NCI-H1694 treated with DMSO at 0.1 percent for 48 hours (cell line): Measurements from ENCODE around the gene UGT2A3.
"Not testable (repeated sequence)": the region's sequence is repeated elsewhere in the genome, so short reads cannot be mapped to it uniquely, and the experiment has no call there.

Experiments
- DNase-seq: peaks from one replicate; lab custom pipeline; 2025; lab: John Stamatoyannopoulos, UW

Gene UGT2A3

GRCh38 chr4:68951078-68951805 is at the start of gene UGT2A3:
UGT2A3 (minus strand) TSS chr4:68951804; CDS start chr4:68951760, 44 bp downstream.
- DNase-seq: no peak

GRCh38 chr4:68997040-68997439 is 45.4 kb upstream of the UGT2A3 start:
- DNase-seq: no peak

DNA sequence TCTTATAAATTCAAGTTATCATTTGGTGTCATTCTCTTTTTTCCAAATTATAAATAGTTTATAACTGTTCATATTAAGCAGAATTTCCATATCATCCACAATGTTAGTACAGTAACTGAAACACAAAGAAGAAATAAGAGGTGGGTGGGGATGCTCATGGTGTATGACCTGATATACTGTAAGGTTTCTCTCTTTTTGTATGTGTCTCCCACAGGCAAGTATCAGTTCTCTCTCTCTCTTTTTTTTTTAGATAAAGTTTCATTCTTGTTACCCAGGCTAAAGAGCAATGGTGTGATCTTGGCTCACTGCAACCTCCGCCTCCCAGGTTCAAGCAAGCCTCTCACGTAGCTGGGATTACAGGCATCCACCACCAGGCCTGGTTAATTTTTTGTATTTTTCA is 43.7 kb upstream of the UGT2A3 start:
- no peak for DNase-seq

GRCh38 chr4:68987007-68987406 is 35.4 kb upstream of the UGT2A3 start:
- DNase-seq: no peak

DNA sequence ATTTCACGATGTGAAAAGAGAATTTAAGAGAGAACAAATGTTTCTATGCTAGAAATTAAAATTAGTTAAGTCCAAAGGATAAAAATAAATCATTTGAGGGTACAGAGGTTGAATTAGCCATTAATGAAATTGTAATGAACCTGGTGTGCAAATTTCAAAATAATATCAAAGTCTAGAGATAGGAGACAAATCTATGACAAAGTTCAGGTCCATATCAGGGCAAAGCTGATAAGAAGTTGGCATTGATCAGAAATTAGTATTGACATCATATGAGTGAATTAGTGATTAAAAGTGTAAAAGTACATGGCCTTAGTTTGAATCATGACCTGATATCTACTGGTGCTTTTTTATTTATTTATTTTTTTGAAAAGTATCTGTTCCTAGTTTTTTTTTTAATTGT is 33.8 kb upstream of the UGT2A3 start:
- DNase-seq: no peak

DNA sequence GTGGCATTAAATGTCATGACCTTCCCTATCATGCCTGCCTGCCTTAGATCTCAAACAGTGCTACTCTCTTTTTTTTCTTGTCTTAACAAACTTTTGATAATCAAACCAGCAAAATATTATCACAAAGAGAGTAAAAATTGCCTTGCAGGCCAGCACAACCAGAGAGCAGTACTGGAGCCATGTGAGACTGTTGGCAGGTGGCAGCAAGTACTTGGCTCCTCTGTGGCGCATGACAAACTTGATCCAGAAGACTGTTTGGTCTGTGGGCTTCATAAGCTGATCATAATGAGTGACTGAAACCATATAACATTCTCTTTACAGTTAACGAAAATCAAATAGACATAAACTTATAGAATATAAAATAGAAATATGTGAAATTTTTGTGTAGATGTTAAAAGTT is 33.3 kb upstream of the UGT2A3 start:
- no peak for DNase-seq

GRCh38 chr4:68963374-68963773 is 11.8 kb upstream of the UGT2A3 start:
- DNase-seq: no peak

- DNase-seq: no peak
Observed at GRCh38 chr4:68962868-68963267, 11.3 kb upstream of the UGT2A3 start.

GRCh38 chr4:68960294-68961163 is 8.9 kb upstream of the UGT2A3 start:
- DNase-seq: no peak

- not testable (repeated sequence) for DNase-seq
Observed at GRCh38 chr4:68959085-68959484, 7.5 kb upstream of the UGT2A3 start.

GRCh38 chr4:68954126-68954525 is 2.5 kb upstream of the UGT2A3 start:
- DNase-seq: no peak

- DNase-seq: no peak
Observed at GRCh38 chr4:68953056-68953596, 1.5 kb upstream of the UGT2A3 start.

DNA sequence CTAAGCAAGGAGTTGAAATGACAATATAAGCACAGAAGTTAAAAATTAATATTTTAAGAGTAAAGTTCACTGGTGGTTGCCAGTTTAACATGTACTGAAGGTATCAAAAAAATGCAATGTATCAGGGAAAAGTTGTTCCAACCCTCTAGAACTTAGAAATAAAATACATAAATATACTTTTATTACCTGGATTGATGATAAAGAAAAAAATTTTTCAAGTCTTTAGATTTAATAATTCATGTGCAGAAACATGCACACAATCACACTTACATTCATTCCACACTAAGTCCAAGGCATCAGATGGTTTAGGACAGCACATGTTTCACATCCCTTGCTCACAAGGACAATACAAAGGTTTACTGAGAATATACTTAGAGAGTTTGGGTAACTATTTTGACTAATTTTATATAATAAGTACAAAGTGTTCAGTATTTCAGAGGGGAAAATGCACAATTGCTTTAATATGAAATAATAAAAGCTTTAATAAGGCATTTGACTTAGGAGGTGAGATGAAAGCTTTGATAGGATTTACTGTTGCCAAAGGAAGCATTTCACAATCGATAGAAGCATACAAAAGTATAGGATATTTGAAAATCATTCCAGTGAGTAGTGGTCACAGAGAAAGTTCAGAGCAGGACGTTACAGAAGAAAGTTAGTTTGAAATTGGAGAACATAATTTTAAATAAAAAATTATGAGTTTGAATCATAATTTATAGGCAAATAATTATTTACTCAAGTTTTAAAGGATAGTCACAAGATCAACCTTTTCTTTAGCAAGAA is 392 bp upstream of the UGT2A3 start:
- DNase-seq: no peak

DNA sequence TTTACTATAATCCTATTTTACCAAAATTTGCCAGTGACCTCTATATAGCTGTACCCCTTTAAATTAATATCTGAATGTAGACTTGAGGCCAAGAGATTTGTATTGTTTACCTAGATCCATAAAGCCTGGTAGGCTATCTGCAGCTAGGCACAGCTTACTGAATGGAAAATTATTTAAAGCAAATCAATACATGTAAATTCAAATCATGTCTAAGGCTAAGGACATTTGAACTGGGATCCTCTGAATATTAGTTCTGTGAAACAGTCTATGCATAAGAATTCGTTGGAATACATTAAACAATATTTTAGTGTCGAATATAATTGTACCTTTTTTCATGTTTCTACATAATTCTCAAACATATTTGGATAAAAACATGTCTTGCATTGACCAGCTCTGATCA is 1.6 kb downstream of the UGT2A3 start:
- no peak for DNase-seq

GRCh38 chr4:68948985-68949384 is 2.6 kb downstream of the UGT2A3 start:
- DNase-seq: no peak

DNA sequence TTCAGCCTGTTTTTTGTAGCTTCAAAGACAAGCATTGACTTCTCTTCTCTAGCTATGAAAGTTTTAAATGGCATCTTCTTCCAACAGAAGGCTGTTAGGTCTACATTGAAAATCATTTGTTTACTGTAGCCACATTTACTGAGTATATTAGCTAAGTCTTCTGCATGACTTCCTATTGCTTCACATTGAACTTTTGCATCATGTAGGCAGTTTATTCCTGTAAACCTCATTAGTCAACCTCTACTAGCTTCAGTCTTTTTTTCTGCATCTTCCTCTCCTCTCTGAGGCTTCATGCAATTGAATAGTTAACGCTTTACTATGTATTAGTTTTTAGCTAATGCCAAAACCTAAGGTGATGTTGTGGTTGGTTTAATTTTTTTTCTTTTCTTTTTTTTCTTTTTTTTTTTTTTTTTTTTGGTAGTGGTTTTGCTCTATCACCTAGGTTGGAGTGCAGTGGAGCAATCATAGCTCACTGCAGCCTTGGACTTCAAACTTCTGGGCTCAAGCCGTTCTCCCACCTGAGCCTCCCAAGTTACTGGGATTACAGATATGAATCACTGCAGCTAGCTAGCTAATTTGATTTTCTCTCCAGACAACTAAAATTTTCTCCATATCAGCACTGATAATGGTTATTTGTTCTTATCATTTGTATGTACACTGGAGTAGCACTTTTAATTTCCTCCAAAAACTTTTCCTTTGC is 3.4 kb downstream of the UGT2A3 start:
- DNase-seq: no peak

DNA sequence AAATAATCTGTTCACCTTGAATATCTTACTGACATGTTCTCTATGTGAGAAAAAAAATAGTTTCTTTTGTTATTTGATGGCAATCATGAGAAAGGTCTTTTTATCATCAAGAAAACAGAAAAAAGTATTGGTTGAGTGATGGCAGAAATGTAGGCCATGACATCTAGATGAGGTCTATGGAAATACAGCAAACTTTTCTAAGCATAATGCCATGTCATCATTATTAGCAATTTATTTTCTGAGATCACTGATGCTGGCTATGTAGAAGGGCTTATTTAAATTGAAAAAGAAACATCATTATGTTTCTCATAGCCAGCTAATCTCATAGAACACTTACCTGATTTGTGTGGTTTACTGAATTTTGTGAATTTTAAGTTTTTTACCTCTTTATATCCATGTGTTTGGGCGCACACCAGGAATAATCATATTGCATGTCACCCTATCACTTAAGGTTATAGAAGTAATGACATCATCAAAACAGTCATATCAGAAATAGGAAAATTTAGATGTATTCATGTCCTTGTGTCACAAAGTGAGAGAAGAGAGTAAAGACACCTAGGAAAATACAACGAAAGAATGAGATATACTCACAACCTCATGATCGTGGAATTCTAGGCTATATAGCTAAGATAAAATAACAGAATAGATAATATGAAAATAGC is 22.4 kb downstream of the UGT2A3 start:
- no peak for DNase-seq

DNA sequence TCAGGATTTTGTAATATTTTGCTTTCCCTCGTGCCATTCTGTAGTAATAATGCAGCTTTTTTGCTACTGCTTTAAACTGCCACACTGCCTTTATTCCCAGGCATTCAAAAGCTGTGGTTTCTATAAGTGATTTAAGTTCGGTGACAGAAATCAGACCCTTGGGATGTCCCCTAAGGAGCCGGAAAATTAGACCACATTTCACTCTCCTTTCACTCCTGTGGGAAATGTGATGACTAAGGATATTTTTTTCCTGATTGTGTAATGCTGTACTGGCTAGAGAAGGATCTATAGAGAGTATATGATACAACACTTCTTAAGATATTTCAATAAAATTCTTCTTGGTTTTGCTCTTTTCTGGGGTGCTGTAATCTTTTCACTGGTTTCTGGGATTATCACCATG is 24.4 kb downstream of the UGT2A3 start:
- no peak for DNase-seq

- not testable (repeated sequence) for DNase-seq
Observed at GRCh38 chr4:68922202-68922601, 29.4 kb downstream of the UGT2A3 start.

DNA sequence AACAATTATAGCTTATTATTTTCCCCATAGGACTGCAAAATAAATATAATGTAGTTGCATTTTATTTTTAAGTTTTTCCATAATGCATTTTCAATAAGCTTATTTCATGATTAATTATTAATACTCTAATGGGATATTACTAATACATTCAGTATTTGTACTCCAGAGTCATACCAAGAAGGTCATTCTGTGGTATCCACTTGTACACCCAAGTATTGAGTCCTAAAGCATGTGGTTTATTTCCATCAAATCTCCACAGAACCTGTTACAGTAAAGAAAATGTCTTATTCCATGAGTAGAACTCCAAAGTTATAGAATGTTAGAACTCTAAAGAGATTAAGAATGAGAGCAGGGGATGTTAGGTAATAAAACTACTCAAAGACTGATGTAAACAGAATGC is 30.6 kb downstream of the UGT2A3 start:
- no peak for DNase-seq

- DNase-seq: no peak
Observed at GRCh38 chr4:68917016-68917415, 34.6 kb downstream of the UGT2A3 start.
